ENCODE measurements around the gene TRIM7.

TRIM7 gene

GRCh38 chr5:181204826-181205760 lies at the start of gene TRIM7:
Gene TRIM7 (minus strand): TSS chr5:181205196. CDS start chr5:181205110, 86 bp downstream.
- no peak for DNase-seq (ENCODE audit: low read depth in 2 of 2)

- no peak for DNase-seq (ENCODE audit: low read depth in 2 of 2)
These were observed 43.3 kb upstream of the TRIM7 start for GRCh38 chr5:181248277-181248676.

- peak in 1 of 2 donors; percentile 51 for DNase-seq (ENCODE audit: low read depth in 2 of 2)
These were observed 41.5 kb upstream of the TRIM7 start for GRCh38 chr5:181246276-181247049.

GRCh38 chr5:181245427-181246275 lies 40.7 kb upstream of the TRIM7 start:
- no peak for DNase-seq (ENCODE audit: low read depth in 2 of 2)

GRCh38 chr5:181243564-181244343 lies 38.8 kb upstream of the TRIM7 start, which contains the start of gene RACK1:
Gene RACK1 (minus strand): TSS chr5:181243906. CDS start chr5:181243800, 106 bp downstream.
- DNase-seq (ENCODE audit: low read depth in 2 of 2), result peak; percentile 75 to 77

- no peak for DNase-seq (ENCODE audit: low read depth in 2 of 2)
These were observed 38.1 kb upstream of the TRIM7 start for GRCh38 chr5:181243018-181243563.

- DNase-seq (ENCODE audit: low read depth in 2 of 2), result no peak
These were observed 37.0 kb upstream of the TRIM7 start for GRCh38 chr5:181242031-181242451.

- DNase-seq (ENCODE audit: low read depth in 2 of 2), result no peak
These were observed 36.5 kb upstream of the TRIM7 start for GRCh38 chr5:181241393-181241975.

GRCh38 chr5:181239062-181239663 lies 34.2 kb upstream of the TRIM7 start:
- DNase-seq (ENCODE audit: low read depth in 2 of 2), result no peak

GRCh38 chr5:181237729-181238385 lies 32.9 kb upstream of the TRIM7 start:
- DNase-seq (ENCODE audit: low read depth in 2 of 2), result no peak

- DNase-seq (ENCODE audit: low read depth in 2 of 2), result no peak
These were observed 32.1 kb upstream of the TRIM7 start for GRCh38 chr5:181236954-181237641.

- no peak for DNase-seq (ENCODE audit: low read depth in 2 of 2)
These were observed 31.5 kb upstream of the TRIM7 start for GRCh38 chr5:181236471-181236870.

- DNase-seq (ENCODE audit: low read depth in 2 of 2), result no peak
These were observed 30.8 kb upstream of the TRIM7 start for GRCh38 chr5:181235689-181236366.

GRCh38 chr5:181235323-181235688 lies 30.3 kb upstream of the TRIM7 start:
- DNase-seq (ENCODE audit: low read depth in 2 of 2), result no peak

- no peak for DNase-seq (ENCODE audit: low read depth in 2 of 2)
These were observed 29.7 kb upstream of the TRIM7 start for GRCh38 chr5:181234455-181235306.

GRCh38 chr5:181233801-181234454 lies 28.9 kb upstream of the TRIM7 start:
- no peak for DNase-seq (ENCODE audit: low read depth in 2 of 2)

Measured in stimulated activated CD8-positive, alpha-beta memory T cell treated with anti-CD3 and anti-CD28 coated beads, Interleukin-7, amount 100 ng/mL, for 1 hour (primary cell).